ENCODE results near the gene CRP.
A peak's percentile ranks its signal among the peaks of the same experiment; 100 is the strongest.
"Not testable (repeated sequence)": the region's sequence is repeated elsewhere in the genome, so short reads cannot be mapped to it uniquely, and the experiment has no call there.

Gene CRP

DNA sequence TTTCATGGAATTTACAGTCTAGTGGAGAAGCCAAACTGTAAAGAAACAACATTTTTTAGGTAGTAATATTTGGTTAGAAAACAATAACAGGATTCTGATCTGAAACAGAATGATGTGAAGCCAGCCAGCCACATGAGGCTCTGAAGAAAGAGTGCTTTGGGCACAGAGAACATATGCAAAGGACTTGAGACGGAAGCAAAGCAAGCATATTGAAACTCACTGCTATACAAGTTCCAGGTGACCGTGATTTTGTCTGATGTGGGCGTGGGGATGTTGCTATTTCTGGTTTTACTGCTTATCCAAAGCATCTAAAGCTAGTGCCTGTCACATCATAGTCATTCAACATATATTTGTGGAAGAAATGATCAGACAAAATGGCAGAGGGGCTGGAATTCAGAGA, 14.7 kb downstream of the CRP start:
- no peak for DNase-seq

DNA sequence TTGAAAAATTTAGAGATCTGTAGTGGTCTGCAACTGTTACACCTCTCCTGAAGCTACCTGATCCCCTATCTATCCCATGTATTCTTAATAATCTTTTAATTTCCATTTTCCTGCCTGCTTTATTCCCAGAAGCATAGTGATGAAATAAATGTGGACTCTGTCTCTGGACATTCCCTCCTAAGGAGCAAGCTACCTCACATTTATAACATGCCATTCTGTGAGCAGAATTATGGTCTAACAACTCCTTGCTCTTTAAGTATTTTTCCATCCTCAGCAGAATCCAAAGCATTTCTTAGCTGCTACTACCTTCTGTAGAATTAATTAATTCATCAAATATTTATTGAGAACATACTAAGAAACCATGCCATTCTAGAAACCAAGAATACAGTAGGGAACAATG, 15.1 kb downstream of the CRP start:
- no peak for DNase-seq

DNA sequence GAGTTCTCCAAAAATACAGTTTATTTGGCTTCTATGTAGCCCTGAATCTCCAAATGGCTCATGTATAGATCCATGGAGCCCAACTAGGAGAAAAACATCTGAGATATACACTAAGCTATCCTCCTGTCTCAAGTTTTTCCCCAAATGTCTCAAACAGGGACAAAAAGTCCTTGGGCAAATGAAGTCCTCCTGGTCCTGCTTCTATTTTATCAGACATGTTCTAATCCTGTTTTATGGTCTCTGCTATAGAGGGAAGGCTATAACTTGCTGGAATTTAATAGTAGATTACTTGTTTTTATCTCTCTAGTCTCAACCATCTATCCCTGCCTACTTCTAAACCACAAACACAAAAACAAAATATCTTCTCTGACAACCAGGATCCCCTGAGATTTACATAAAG, 26.9 kb downstream of the CRP start:
- no peak for DNase-seq

DNA sequence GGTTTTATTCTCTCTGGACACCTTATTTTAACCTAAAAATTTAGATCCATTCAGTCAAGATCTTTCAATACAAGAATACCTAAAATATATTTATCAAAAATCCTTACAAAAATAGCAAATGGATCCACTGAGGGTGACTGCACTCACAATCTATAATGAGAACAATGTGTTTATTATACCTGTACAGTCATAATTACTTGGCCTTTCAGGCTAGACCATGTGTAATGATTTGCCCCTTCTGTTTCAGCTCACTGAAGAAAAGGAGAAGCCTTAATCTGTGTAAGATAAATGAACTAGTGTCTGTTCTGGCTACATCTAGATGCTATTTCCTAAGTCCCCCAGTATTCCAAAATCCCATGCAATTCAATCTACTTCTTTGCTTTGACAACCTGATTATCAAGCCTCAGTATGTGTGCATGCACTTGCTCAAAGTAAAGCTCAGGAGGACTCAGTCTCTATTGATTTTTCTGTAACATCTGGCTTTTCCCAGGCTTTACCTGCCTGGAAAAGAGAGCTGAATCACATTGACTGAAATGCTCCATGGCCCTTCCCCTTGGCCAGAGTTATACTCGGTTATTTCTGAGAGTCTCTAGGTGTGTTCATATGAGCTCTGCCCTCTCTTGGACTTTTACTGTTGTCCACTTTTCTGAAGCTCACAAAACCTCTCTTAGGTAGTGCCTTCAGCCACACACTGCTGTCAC, 27.6 kb downstream of the CRP start:
- no peak for DNase-seq

DNA sequence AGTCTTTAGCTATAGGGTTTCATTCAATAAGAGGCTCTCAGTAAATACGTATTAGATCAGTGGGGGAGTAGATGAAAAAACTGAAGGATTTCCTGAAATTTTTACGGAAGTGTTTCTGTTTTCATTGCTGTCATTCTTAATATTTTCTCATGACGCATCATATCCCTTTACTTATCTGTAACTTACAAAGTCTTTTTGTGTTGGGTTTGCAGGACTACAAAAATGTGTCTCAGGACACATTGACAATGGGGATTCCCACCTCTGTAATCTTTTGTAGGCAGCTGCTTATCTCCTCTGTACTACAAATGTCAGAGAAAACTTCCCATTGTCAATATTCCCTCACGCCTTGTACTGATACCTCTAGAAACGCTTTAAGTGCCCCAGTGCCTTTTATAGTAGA, 35.5 kb downstream of the CRP start:
- no peak for DNase-seq

DNA sequence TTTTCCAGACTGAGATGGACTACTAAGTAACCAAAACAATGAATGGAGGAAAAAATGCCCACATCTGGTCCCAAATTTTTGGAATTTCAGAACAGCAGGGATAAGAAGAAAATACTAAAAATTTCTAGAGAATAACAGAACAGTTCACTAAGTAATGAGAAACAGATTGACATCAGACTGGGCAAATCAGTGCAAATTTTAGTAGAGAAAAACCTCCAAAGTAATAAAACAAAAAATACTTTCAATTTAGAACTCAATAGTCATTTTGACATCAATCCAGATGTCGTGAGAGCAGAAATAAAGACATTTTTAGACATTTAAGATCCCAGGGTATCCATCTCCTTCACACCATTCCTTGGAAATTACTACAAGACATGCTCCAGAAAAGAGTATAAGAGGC, 39.3 kb downstream of the CRP start:
- DNase-seq: peak; percentile 76

DNA sequence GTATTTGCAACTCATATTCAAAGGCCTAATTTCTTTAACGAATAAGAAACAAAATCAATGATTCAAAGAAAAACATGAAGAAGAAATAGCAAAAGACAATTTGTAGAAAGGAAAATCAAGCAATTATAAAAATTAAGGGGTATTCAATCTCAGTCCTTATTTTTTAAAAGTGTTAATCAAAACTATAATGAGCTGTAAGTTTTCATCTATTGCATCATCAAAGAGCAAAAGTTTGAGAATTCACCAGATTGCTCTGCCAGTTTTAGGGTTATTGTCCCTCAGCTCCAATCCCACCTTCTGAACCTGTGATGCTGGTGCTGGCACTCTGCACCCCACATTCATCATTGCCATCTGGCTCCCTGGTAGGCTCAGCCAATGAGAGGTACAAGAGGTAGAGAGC, 42.0 kb downstream of the CRP start:
- not testable (repeated sequence) for DNase-seq

DNA sequence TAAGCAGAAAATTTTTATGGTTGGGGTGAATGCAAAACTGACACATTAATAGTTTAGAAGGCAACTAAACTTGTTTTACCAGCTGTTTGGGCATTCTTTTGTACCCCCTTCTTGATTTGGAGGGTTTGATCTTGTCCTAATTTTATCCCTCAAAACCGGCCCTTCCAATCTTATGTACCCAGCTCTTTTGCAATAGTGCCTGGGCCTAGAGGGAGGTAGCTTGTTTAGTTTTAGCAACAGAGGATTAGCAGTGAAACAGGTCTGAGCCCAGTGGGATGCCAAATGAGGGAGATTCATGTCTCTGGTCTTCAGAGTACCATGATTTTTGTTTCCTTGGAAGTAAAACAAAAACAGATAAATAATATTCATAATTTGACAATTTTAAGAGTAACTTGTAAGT, 45.1 kb downstream of the CRP start:
- no peak for DNase-seq

DNA sequence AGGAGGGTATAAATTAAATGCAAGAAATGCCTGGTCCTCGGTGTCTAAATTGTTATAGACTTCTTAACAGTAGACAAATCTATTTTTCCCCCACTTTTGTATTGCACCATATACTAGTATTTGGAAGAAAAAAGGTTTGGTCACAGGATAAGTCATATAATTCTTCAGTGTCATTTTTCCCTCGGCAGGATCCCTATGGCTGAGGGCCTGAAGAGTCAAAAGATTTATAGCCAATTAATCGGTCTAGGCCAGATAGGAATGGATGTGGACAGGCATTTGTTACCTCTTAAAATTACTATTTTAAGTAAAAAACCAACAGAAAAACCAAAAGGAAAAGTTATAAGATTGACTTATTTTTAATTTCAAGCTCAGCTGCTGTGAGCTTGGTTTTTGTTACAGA, 45.6 kb downstream of the CRP start:
- DNase-seq: no peak

DNA sequence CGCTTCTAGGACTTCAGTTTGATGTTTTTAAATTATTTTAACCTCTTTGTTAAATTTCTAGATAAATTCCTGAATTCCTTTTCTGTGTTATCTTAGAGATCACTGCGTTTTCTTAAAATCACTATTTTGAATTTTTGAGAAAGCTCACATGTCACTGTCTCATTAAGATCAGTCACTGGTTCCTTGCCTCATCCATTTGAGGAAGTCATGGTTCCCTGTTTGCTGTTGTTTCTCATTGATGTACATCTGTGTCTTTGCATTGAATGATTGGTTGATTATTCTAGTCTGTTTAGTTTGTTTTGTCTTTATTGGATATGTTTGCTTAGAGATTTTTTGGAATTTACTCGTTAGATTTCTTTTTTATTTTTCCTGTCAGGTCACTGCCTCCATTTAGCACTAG, 50.1 kb downstream of the CRP start:
- no peak for DNase-seq

DNA sequence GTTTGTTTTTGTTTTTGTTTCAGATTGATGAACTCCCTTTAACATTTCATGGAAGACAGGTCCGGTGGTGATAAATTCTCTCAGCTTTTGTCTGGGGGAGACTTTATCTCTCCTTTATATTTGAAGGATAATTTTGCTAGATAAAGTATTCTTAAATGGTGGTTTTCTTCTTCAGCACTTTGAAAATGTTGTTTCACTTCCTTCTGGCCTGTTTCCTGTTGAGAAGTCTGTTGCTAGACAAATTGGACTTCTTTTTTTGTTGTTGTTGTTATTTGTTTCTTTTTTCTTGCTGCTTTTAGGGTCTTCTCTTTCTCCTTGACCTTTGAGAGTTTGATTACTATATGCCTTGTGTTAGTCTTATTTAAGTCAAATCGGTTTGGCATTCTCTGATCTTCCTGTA, 50.8 kb downstream of the CRP start:
- no peak for DNase-seq
